Stimulated activated CD4-positive, alpha-beta T cell treated with anti-CD3 and anti-CD28 coated beads, Interleukin-15, amount 100 ng/mL, for 1 hour (primary cell): Measurements from ENCODE around the gene CSF1R.
"Not testable (repeated sequence)": the region's sequence is repeated elsewhere in the genome, so short reads cannot be mapped to it uniquely, and the experiment has no call there.

Source experiments
- DNase-seq, 2 donors: peaks; one replicate each; pipeline ENCODE4 v3.0.0-alpha.2; 2020; ENCODE audit warnings: low read depth in 1 of 2, low spot score in 1 of 2

CSF1R gene

GRCh38 chr5:150103678-150104549 is 17.6 kb upstream of the CSF1R start:
- no peak for DNase-seq

GRCh38 chr5:150101023-150101422 is 14.7 kb upstream of the CSF1R start:
- no peak for DNase-seq

GRCh38 chr5:150097152-150097551 is 10.8 kb upstream of the CSF1R start:
- DNase-seq, result no peak

- no peak for DNase-seq
Measured at GRCh38 chr5:150092159-150092787, 5.9 kb upstream of the CSF1R start.

- no peak for DNase-seq
Measured at GRCh38 chr5:150085191-150085912, 1.0 kb downstream of the CSF1R start.

- DNase-seq, result not testable (repeated sequence)
Measured at GRCh38 chr5:150084754-150085153, 1.6 kb downstream of the CSF1R start.

- no peak for DNase-seq
Measured at GRCh38 chr5:150082889-150083288, 3.5 kb downstream of the CSF1R start.

GRCh38 chr5:150082374-150082773 is 4.0 kb downstream of the CSF1R start:
- no peak for DNase-seq

GRCh38 chr5:150081541-150082283 is 4.6 kb downstream of the CSF1R start:
- no peak for DNase-seq

- no peak for DNase-seq
Measured at GRCh38 chr5:150080696-150081435, 5.5 kb downstream of the CSF1R start.

GRCh38 chr5:150079909-150080461 is 6.4 kb downstream of the CSF1R start:
- no peak for DNase-seq

- no peak for DNase-seq
Measured at GRCh38 chr5:150078802-150079689, 7.3 kb downstream of the CSF1R start.

GRCh38 chr5:150077996-150078801 is 8.2 kb downstream of the CSF1R start:
- no peak for DNase-seq

GRCh38 chr5:150077060-150077459 is 9.3 kb downstream of the CSF1R start:
- DNase-seq, result no peak

- DNase-seq, result no peak
Measured at GRCh38 chr5:150075806-150076205, 10.5 kb downstream of the CSF1R start.

GRCh38 chr5:150075233-150075632 is 11.1 kb downstream of the CSF1R start:
- DNase-seq, result no peak

- no peak for DNase-seq
Measured at GRCh38 chr5:150073677-150074076, 12.7 kb downstream of the CSF1R start.

- DNase-seq, result no peak
Measured at GRCh38 chr5:150073086-150073625, 13.2 kb downstream of the CSF1R start.
